ENCODE data around the gene TMEM143. TPM values are rescaled to one million over a fixed set of nuclear protein-coding genes. Genes with fewer than 3 reads are reported as not detected.

The TMEM143 gene
- total RNA-seq, 1 experiment from 2014 or later: 7.5 TPM

- TF ChIP-seq CTCF (conservative IDR thresholded peaks at IDR 0.05; ENCODE audit: low read depth, low read length): no peak
- TF ChIP-seq EZH2 (IDR thresholded peaks at IDR 0.05; ENCODE audit: borderline replicate concordance, low read depth, low read length, poor library complexity, severe bottlenecking): no peak
- TSS peak; percentile 51 for BruUV-seq (replicated peaks)
- H3K4me3 ChIP-seq (ENCODE audit: low read depth, low read length, poor library complexity, severe bottlenecking): peak within 1 kb of the TSS; percentile 54
- ChIA-PET POLR2A (ENCODE audit: low non-redundant PET) (interaction anchor here (0.7 kb wide), 1 partner anchor 114 kb away, joined by 4 read pairs; no protein-coding TSS in a partner anchor), CTCF (no interaction called here)
- peak within 1 kb of the TSS; percentile 92 for H3K27ac ChIP-seq (ENCODE audit: low read depth, low read length, poor library complexity, severe bottlenecking)
- intact Hi-C loops (cut with micrococcal nuclease; ENCODE audit: unreplicated experiment): no loop called here
- H3K36me3 ChIP-seq (ENCODE audit: insufficient read depth, low read length, poor library complexity, severe bottlenecking): peaks cover 29% of the 10 kb centered on the region
- no peaks in the 10 kb centered on the region for H3K27me3 ChIP-seq (replicated peaks; ENCODE audit: insufficient read depth, low read depth, low read length, poor library complexity)
- H3K4me1 ChIP-seq (ENCODE audit: insufficient read depth, low read length, poor library complexity, severe bottlenecking): peaks cover 40% of the 10 kb centered on the region
- DNase-seq (ENCODE audit: low spot score): peak; percentile 94
- H3K9me3 ChIP-seq (ENCODE audit: low read depth, low read length, poor library complexity, severe bottlenecking): peaks cover 4% of the 10 kb centered on the region
These were observed 38.4 kb downstream of the TMEM143 start, which contains the start of gene EMP3 for GRCh38 chr19:48325265-48325910. EMP3 (plus strand) TSS chr19:48325552; CDS start chr19:48326845, 1,293 bp downstream.

GRCh38 chr19:48321622-48322591, 41.8 kb downstream of the TMEM143 start:
- TF ChIP-seq CTCF (conservative IDR thresholded peaks at IDR 0.05; ENCODE audit: low read depth, low read length): no peak
- no peak for TF ChIP-seq EZH2 (IDR thresholded peaks at IDR 0.05; ENCODE audit: borderline replicate concordance, low read depth, low read length, poor library complexity, severe bottlenecking)
- BruUV-seq (replicated peaks): TSS peak; percentile 55
- CTCF ChIA-PET: interaction anchor here (0.5 to 1.8 kb wide), 7 partner anchors 12 to 466 kb away, joined by 3 to 29 read pairs (median 4); partner anchors contain the start of gene KDELR1
- Histone ChIP-seq H3K4me1 (ENCODE audit: insufficient read depth, low read length, poor library complexity, severe bottlenecking) (peaks cover 51% of the 10 kb centered on the region), H3K9me3 (ENCODE audit: low read depth, low read length, poor library complexity, severe bottlenecking) (no peaks in the 10 kb centered on the region), H3K27ac (ENCODE audit: low read depth, low read length, poor library complexity, severe bottlenecking) (peak overlapping the region; percentile 97), H3K36me3 (ENCODE audit: insufficient read depth, low read length, poor library complexity, severe bottlenecking) (no peaks in the 10 kb centered on the region), H3K4me3 (ENCODE audit: low read depth, low read length, poor library complexity, severe bottlenecking) (peak overlapping the region; percentile 57), H3K27me3 (replicated peaks; ENCODE audit: insufficient read depth, low read depth, low read length, poor library complexity) (no peaks in the 10 kb centered on the region)
- intact Hi-C loops (cut with micrococcal nuclease; ENCODE audit: unreplicated experiment): loop anchor here (2.0 to 5.0 kb wide), 3 partner anchors 75 to 263 kb away; no protein-coding TSS in a partner anchor
- POLR2A ChIA-PET (ENCODE audit: low non-redundant PET): interaction anchor here (0.6 kb wide), 1 partner anchor 230 kb away, joined by 3 read pairs; the partner anchor contains the start of gene SULT2B1
- DNase-seq (ENCODE audit: low spot score): peak; percentile 99

- intact Hi-C loops (cut with micrococcal nuclease; ENCODE audit: unreplicated experiment): loop anchor here (2.0 to 5.0 kb wide), 3 partner anchors 76 to 264 kb away; no protein-coding TSS in a partner anchor
- CTCF ChIA-PET: interaction anchor here (0.5 to 1.8 kb wide), 8 partner anchors 12 to 467 kb away, joined by 3 to 29 read pairs (median 4); partner anchors contain the start of gene KDELR1
- H3K36me3 ChIP-seq (ENCODE audit: insufficient read depth, low read length, poor library complexity, severe bottlenecking): no peaks in the 10 kb centered on the region
- H3K27ac ChIP-seq (ENCODE audit: low read depth, low read length, poor library complexity, severe bottlenecking): peak overlapping the region; percentile 97
- no TSS peak for BruUV-seq (replicated peaks)
- H3K27me3 ChIP-seq (replicated peaks; ENCODE audit: insufficient read depth, low read depth, low read length, poor library complexity): no peaks in the 10 kb centered on the region
- TF ChIP-seq CTCF (conservative IDR thresholded peaks at IDR 0.05; ENCODE audit: low read depth, low read length) (no peak), EZH2 (IDR thresholded peaks at IDR 0.05; ENCODE audit: borderline replicate concordance, low read depth, low read length, poor library complexity, severe bottlenecking) (no peak)
- peaks cover 47% of the 10 kb centered on the region for H3K4me1 ChIP-seq (ENCODE audit: insufficient read depth, low read length, poor library complexity, severe bottlenecking)
- POLR2A ChIA-PET (ENCODE audit: low non-redundant PET): no interaction called here
- peak; percentile 98 for DNase-seq (ENCODE audit: low spot score)
- H3K9me3 ChIP-seq (ENCODE audit: low read depth, low read length, poor library complexity, severe bottlenecking): no peaks in the 10 kb centered on the region
- peak overlapping the region; percentile 57 for H3K4me3 ChIP-seq (ENCODE audit: low read depth, low read length, poor library complexity, severe bottlenecking)
These were observed 42.4 kb downstream of the TMEM143 start for GRCh38 chr19:48321372-48321621.

Measured in A673 (cell line).